ENCODE results near the gene INKA2. TPM values are rescaled to one million over a fixed set of nuclear protein-coding genes. Genes with fewer than 3 reads are reported as not detected.

INKA2 gene
- total and polyA plus RNA-seq, 4 donors = 0.26 to 0.67 (median 0.52) TPM

GRCh38 chr1:111777301-111777700 is 38.1 kb upstream of the INKA2 start:
- Histone ChIP-seq H3K36me3 (ENCODE audit: control insufficient read depth in 4 of 4, insufficient read depth in 3 of 4, low read depth in 1 of 4, low read length in 3 of 4) (peaks cover 0 to 23% (median 7%) of the 10 kb centered on the region in 4 donors), H3K27me3 (ENCODE audit: control insufficient read depth in 4 of 4, insufficient read depth in 4 of 4, low read length in 3 of 4) (no peaks in the 10 kb centered on the region), H3K4me1 (ENCODE audit: control insufficient read depth in 4 of 4, insufficient read depth in 4 of 4, low read length in 3 of 4) (peaks cover 0 to 2% (median 0%) of the 10 kb centered on the region in 4 donors), H3K9me3 (ENCODE audit: control insufficient read depth in 4 of 4, low read length in 3 of 4) (no peaks in the 10 kb centered on the region), H3K27ac (ENCODE audit: low read depth in 1 of 2, low read length in 2 of 2) (no peak overlapping the region), H3K4me3 (ENCODE audit: low read depth in 1 of 3, low read length in 3 of 3) (no peak overlapping the region), H3K9ac (ENCODE audit: low read depth in 1 of 2, low read length in 2 of 2) (no peak overlapping the region)
- TF ChIP-seq REST (IDR thresholded peaks at IDR 0.05) (no peak), HNF4G (IDR thresholded peaks at IDR 0.05) (no peak), YY1 (IDR thresholded peaks at IDR 0.05) (no peak), JUND (IDR thresholded peaks at IDR 0.05) (no peak), RAD21 (IDR thresholded peaks at IDR 0.05) (no peak), SP1 (IDR thresholded peaks at IDR 0.05) (no peak)
- TF ChIP-seq, protein P1, sequence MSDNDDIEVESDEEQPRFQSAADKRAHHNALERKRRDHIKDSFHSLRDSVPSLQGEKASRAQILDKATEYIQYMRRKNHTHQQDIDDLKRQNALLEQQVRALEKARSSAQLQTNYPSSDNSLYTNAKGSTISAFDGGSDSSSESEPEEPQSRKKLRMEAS (IDR thresholded peaks at IDR 0.05) = no peak
- WGBS = 43% methylated on average over 1 of the region's 1 CpG
- DNase-seq (ENCODE audit: low spot score) = no peak

GRCh38 chr1:111776861-111777260 is 37.7 kb upstream of the INKA2 start:
- no peak for TF ChIP-seq EGR1 (IDR thresholded peaks at IDR 0.05; ENCODE audit: low read depth in 2 of 2)
- no peak for TF ChIP-seq YY1 (IDR thresholded peaks at IDR 0.05)
- TF ChIP-seq TAF1 (conservative IDR thresholded peaks at IDR 0.05) = no peak
- TF ChIP-seq REST (IDR thresholded peaks at IDR 0.05) = no peak
- TF ChIP-seq RXRA (IDR thresholded peaks at IDR 0.05) = no peak
- no peak for TF ChIP-seq GABPA (IDR thresholded peaks at IDR 0.05 in 1 of 2, conservative IDR thresholded peaks at IDR 0.05 in 1 of 2)
- no peak for TF ChIP-seq HNF4A (conservative IDR thresholded peaks at IDR 0.05)
- no peak for TF ChIP-seq FOXA1 (IDR thresholded peaks at IDR 0.05)
- no peak for TF ChIP-seq ZBTB33 (IDR thresholded peaks at IDR 0.05)
- no peak overlapping the region for H3K4me3 ChIP-seq (ENCODE audit: low read depth in 1 of 3, low read length in 3 of 3)
- no peaks in the 10 kb centered on the region for H3K9me3 ChIP-seq (ENCODE audit: control insufficient read depth in 4 of 4, low read length in 3 of 4)
- no peak overlapping the region for H3K27ac ChIP-seq (ENCODE audit: low read depth in 1 of 2, low read length in 2 of 2)
- 95% methylated on average over 8 of the region's 8 CpGs for WGBS
- H3K36me3 ChIP-seq (ENCODE audit: control insufficient read depth in 4 of 4, insufficient read depth in 3 of 4, low read depth in 1 of 4, low read length in 3 of 4) = peaks cover 0 to 23% (median 7%) of the 10 kb centered on the region in 4 donors
- no peaks in the 10 kb centered on the region for H3K27me3 ChIP-seq (ENCODE audit: control insufficient read depth in 4 of 4, insufficient read depth in 4 of 4, low read length in 3 of 4)
- no peak overlapping the region for H3K9ac ChIP-seq (ENCODE audit: low read depth in 1 of 2, low read length in 2 of 2)
- peaks cover 0 to 2% (median 0%) of the 10 kb centered on the region in 4 donors for H3K4me1 ChIP-seq (ENCODE audit: control insufficient read depth in 4 of 4, insufficient read depth in 4 of 4, low read length in 3 of 4)
- no peak for DNase-seq (ENCODE audit: low spot score)
